ENCODE measurements around the gene NFIB. TPM values are rescaled to one million over a fixed set of nuclear protein-coding genes. Genes with fewer than 3 reads are reported as not detected.

The NFIB gene
- total RNA-seq: 116 TPM

GRCh38 chr9:14313951-14314423, at the start of gene NFIB:
Gene NFIB, minus strand, starts transcription at chr9:14314141. Its CDS starts 630 bp downstream, at chr9:14313511.
- DNase-seq (ENCODE audit: low spot score): peak; percentile 16

- peak; percentile 43 for DNase-seq (ENCODE audit: low spot score)
Observed at GRCh38 chr9:14362175-14362574, 48.2 kb upstream of the NFIB start.

GRCh38 chr9:14361074-14361473, 47.1 kb upstream of the NFIB start:
- no peak for DNase-seq (ENCODE audit: low spot score)

GRCh38 chr9:14358523-14358922, 44.6 kb upstream of the NFIB start:
- DNase-seq (ENCODE audit: low spot score): no peak

- no peak for DNase-seq (ENCODE audit: low spot score)
Observed at GRCh38 chr9:14356351-14357265, 42.7 kb upstream of the NFIB start.

GRCh38 chr9:14354201-14354600, 40.3 kb upstream of the NFIB start:
- no peak for DNase-seq (ENCODE audit: low spot score)

- peak; percentile 91 for DNase-seq (ENCODE audit: low spot score)
Observed at GRCh38 chr9:14353222-14354056, 39.5 kb upstream of the NFIB start.

GRCh38 chr9:14352503-14352902, 38.6 kb upstream of the NFIB start:
- no peak for DNase-seq (ENCODE audit: low spot score)

GRCh38 chr9:14351221-14351836, 37.4 kb upstream of the NFIB start:
- no peak for DNase-seq (ENCODE audit: low spot score)

GRCh38 chr9:14350754-14351153, 36.8 kb upstream of the NFIB start:
- no peak for DNase-seq (ENCODE audit: low spot score)

- no peak for DNase-seq (ENCODE audit: low spot score)
Observed at GRCh38 chr9:14350349-14350728, 36.4 kb upstream of the NFIB start.

GRCh38 chr9:14349447-14350348, 35.8 kb upstream of the NFIB start:
- DNase-seq (ENCODE audit: low spot score): no peak

- DNase-seq (ENCODE audit: low spot score): no peak
Observed at GRCh38 chr9:14349146-14349446, 35.2 kb upstream of the NFIB start.

- no peak for DNase-seq (ENCODE audit: low spot score)
Observed at GRCh38 chr9:14348373-14349145, 34.6 kb upstream of the NFIB start.

- DNase-seq (ENCODE audit: low spot score): no peak
Observed at GRCh38 chr9:14348123-14348372, 34.1 kb upstream of the NFIB start.

- DNase-seq (ENCODE audit: low spot score): no peak
Observed at GRCh38 chr9:14347406-14348122, 33.6 kb upstream of the NFIB start.

GRCh38 chr9:14346811-14347405, 33.0 kb upstream of the NFIB start:
- no peak for DNase-seq (ENCODE audit: low spot score)

GRCh38 chr9:14346231-14346791, 32.4 kb upstream of the NFIB start:
- DNase-seq (ENCODE audit: low spot score): no peak
